GM12874 (cell line): Measurements from ENCODE around the gene SPG21.
A peak's percentile ranks its signal among the peaks of the same experiment; 100 is the strongest.

Source experiments
- CTCF ChIP-seq: IDR thresholded peaks from 2 replicates; pipeline ENCODE4 v1.5.1; 2011; ENCODE audit warnings: low read depth, mild to moderate bottlenecking, control low read depth, low read length, moderate library complexity; ENCODE audit not compliant: insufficient read depth

Gene SPG21

GRCh38 chr15:64989416-64990167 is at the start of gene SPG21:
Gene SPG21, minus strand, starts transcription at chr15:64989914. Its CDS starts 6,345 bp downstream, at chr15:64983569.
- TF ChIP-seq CTCF = no peak

DNA sequence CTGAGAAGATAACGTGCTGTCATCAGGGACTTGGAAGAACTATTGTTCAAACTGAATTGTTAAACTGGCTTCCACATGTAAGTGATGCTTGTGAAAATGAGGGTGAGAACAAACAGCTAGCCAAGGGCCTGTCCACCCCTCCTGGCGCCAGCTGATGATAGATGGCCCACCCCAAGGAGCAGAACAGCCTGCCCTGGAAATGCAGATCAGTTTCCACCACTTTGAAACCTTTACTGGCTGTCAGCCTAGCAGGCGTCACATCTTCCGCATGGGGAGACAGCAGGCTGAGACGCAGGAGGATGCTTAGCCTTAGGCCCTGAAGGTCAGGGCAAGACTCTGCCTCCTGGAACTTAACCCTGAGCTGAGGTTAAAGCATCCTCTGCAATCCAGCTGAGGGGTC is 49.1 kb upstream of the SPG21 start:
- no peak for TF ChIP-seq CTCF

- no peak for TF ChIP-seq CTCF
These were observed 48.7 kb upstream of the SPG21 start for GRCh38 chr15:65038428-65038827.

GRCh38 chr15:65037309-65037708 is 47.6 kb upstream of the SPG21 start:
- no peak for TF ChIP-seq CTCF

GRCh38 chr15:65034719-65035118 is 45.0 kb upstream of the SPG21 start:
- no peak for TF ChIP-seq CTCF

- TF ChIP-seq CTCF = peak; percentile 59
These were observed 44.0 kb upstream of the SPG21 start for GRCh38 chr15:65033659-65034269.

- peak; percentile 72 for TF ChIP-seq CTCF
These were observed 43.3 kb upstream of the SPG21 start for GRCh38 chr15:65032801-65033537.
